Vagina (tissue), 2 donors: ENCODE data around the gene ZNF57. TPM values are rescaled to one million over a fixed set of nuclear protein-coding genes. Genes with fewer than 3 reads are reported as not detected.

Source experiments
- DNase-seq, 2 donors: peaks; one replicate each; pipeline ENCODE4 v3.0.0-alpha.2; 2017; ENCODE audit errors: extremely low spot score in 2 of 2
- H3K27ac ChIP-seq: fragments of 200-600 bp; sonication (generic); one replicate; pipeline ENCODE4 v1.5.1; 2019
- H3K27me3 ChIP-seq: fragments of 200-600 bp; sonication (generic); one replicate; pipeline ENCODE4 v1.5.1; 2019
- H3K36me3 ChIP-seq, 2 donors: fragments of 200-600 bp; sonication (generic); one replicate each; pipeline ENCODE4 v1.5.1; 2017 to 2019
- H3K4me1 ChIP-seq: fragments of 200-600 bp; sonication (generic); one replicate; pipeline ENCODE4 v1.5.1; 2019
- H3K4me3 ChIP-seq, 2 donors: fragments of 200-600 bp; sonication (generic); 1 replicate in 1 of 2; 2 replicates in 1 of 2; pipeline ENCODE4 v1.5.1; 2016 to 2019
- H3K9me3 ChIP-seq: fragments of 200-600 bp; sonication (generic); one replicate; pipeline ENCODE4 v1.5.1; 2019
- CTCF ChIP-seq, 3 experiments: fragments of 450-650 bp in 2 of 3; fragments of 200-600 bp in 1 of 3; sonication (generic) in 1 of 3; IDR thresholded peaks; one replicate each; pipeline ENCODE4 v1.5.1; 2017 to 2019; ENCODE audit warnings: antibody characterized with exemption in 3 of 3, mild to moderate bottlenecking in 2 of 3, moderate library complexity in 2 of 3
- POLR2A ChIP-seq, 2 donors: fragments of 450-650 bp; IDR thresholded peaks; one replicate each; pipeline ENCODE4 v1.6.1; 2017; ENCODE audit warnings: antibody characterized with exemption in 2 of 2, mild to moderate bottlenecking in 2 of 2, moderate library complexity in 2 of 2
- POLR2AphosphoS5 ChIP-seq, 2 donors: sonication (generic); formaldehyde crosslinking; IDR thresholded peaks; one replicate each; pipeline ENCODE4 v1.9.0; 2017; ENCODE audit warnings: antibody characterized with exemption in 2 of 2, mild to moderate bottlenecking in 2 of 2, low read depth in 1 of 2; ENCODE audit not compliant: insufficient read depth in 1 of 2
- intact Hi-C: fragments of 100-400 bp; cut with DNase I; formaldehyde crosslinking; loops from one replicate; pipeline ENCODE4 v1.15.1; 2023
- total RNA-seq: library from RNA; depleted of rRNA; stranded (reverse); fragments of >200 nt; gene quantifications from one replicate; pipeline ENCODE4 v1.2.3, GENCODE V29; 2016

ZNF57 gene
- total RNA-seq, 1 donor from 2014 or later: 7.4 TPM

GRCh38 chr19:2917275-2918184, 16.8 kb downstream of the ZNF57 start:
- DNase-seq: peak in 1 of 2 donors; percentile 32
- no peaks in the 10 kb centered on the region for H3K27me3 ChIP-seq
- no peak overlapping the region for H3K27ac ChIP-seq
- H3K9me3 ChIP-seq: no peaks in the 10 kb centered on the region
- TF ChIP-seq POLR2A (IDR thresholded peaks at IDR 0.05): no peak
- no peak for TF ChIP-seq POLR2AphosphoS5 (IDR thresholded peaks at IDR 0.05; ENCODE audit: insufficient read depth in 1 of 2, low read depth in 1 of 2)
- TF ChIP-seq CTCF (IDR thresholded peaks at IDR 0.05): no peak
- intact Hi-C loops: no loop called here
- H3K4me1 ChIP-seq: peaks cover 2% of the 10 kb centered on the region
- no peak overlapping the region for H3K4me3 ChIP-seq
- H3K36me3 ChIP-seq: peaks cover 3 to 40% of the 10 kb centered on the region in 2 donors

- Histone ChIP-seq H3K4me3 (no peak overlapping the region), H3K36me3 (peaks cover 0 to 20% of the 10 kb centered on the region in 2 donors), H3K27me3 (no peaks in the 10 kb centered on the region), H3K27ac (peak overlapping the region; percentile 47), H3K9me3 (no peaks in the 10 kb centered on the region), H3K4me1 (peaks cover 19% of the 10 kb centered on the region)
- intact Hi-C loops: no loop called here
- TF ChIP-seq POLR2AphosphoS5 (IDR thresholded peaks at IDR 0.05; ENCODE audit: insufficient read depth in 1 of 2, low read depth in 1 of 2) (no peak), POLR2A (IDR thresholded peaks at IDR 0.05) (no peak), CTCF (IDR thresholded peaks at IDR 0.05) (no peak)
- peak in 1 of 2 donors; percentile 83 for DNase-seq
Measured at GRCh38 chr19:2922987-2923386, 22.3 kb downstream of the ZNF57 start.

- intact Hi-C loops: no loop called here
- Histone ChIP-seq H3K27me3 (no peaks in the 10 kb centered on the region), H3K4me1 (peaks cover 19% of the 10 kb centered on the region), H3K9me3 (no peaks in the 10 kb centered on the region), H3K27ac (peak overlapping the region; percentile 47), H3K36me3 (peaks cover 0 to 15% of the 10 kb centered on the region in 2 donors), H3K4me3 (no peak overlapping the region)
- DNase-seq: peak in 1 of 2 donors; percentile 88
- TF ChIP-seq POLR2AphosphoS5 (IDR thresholded peaks at IDR 0.05; ENCODE audit: insufficient read depth in 1 of 2, low read depth in 1 of 2): peak in 1 of 2 donors; percentile 43
- no peak for TF ChIP-seq CTCF (IDR thresholded peaks at IDR 0.05)
Measured at GRCh38 chr19:2923510-2923909, 22.8 kb downstream of the ZNF57 start.

- DNase-seq: peak in 1 of 2 donors; percentile 54
- no peaks in the 10 kb centered on the region for H3K9me3 ChIP-seq
- H3K27ac ChIP-seq: no peak overlapping the region
- TF ChIP-seq POLR2A (IDR thresholded peaks at IDR 0.05): no peak
- no peak for TF ChIP-seq CTCF (IDR thresholded peaks at IDR 0.05)
- no peak for TF ChIP-seq POLR2AphosphoS5 (IDR thresholded peaks at IDR 0.05; ENCODE audit: insufficient read depth in 1 of 2, low read depth in 1 of 2)
- intact Hi-C loops: no loop called here
- no peaks in the 10 kb centered on the region for H3K36me3 ChIP-seq
- no peaks in the 10 kb centered on the region for H3K27me3 ChIP-seq
- peaks cover 19% of the 10 kb centered on the region for H3K4me1 ChIP-seq
- no peak overlapping the region for H3K4me3 ChIP-seq
Measured at GRCh38 chr19:2926341-2927031, 25.8 kb downstream of the ZNF57 start.
